Activated naive CD4-positive, alpha-beta T cell treated with anti-CD3 and anti-CD28 coated beads, Interleukin-2, amount 50 U/mL, for 24 hours (primary cell): ENCODE data around the gene SLC16A3.
"Not testable (repeated sequence)": the region's sequence is repeated elsewhere in the genome, so short reads cannot be mapped to it uniquely, and the experiment has no call there.

Experiments
- H3K27ac Mint-ChIP-seq: one replicate; pipeline ENCODE4 v1.8.0; 2021; ENCODE audit warnings: mild to moderate bottlenecking, mixed read lengths
- H3K27me3 Mint-ChIP-seq: one replicate; pipeline ENCODE4 v1.8.0; 2021; ENCODE audit warnings: mixed read lengths
- H3K36me3 Mint-ChIP-seq: one replicate; pipeline ENCODE4 v1.8.0; 2021; ENCODE audit warnings: mixed read lengths
- H3K4me1 Mint-ChIP-seq: one replicate; pipeline ENCODE4 v1.8.0; 2021; ENCODE audit warnings: mixed read lengths
- H3K4me3 Mint-ChIP-seq: one replicate; pipeline ENCODE4 v1.8.0; 2021; ENCODE audit warnings: mild to moderate bottlenecking, mixed read lengths
- H3K9me3 Mint-ChIP-seq: one replicate; pipeline ENCODE4 v1.8.0; 2021; ENCODE audit warnings: mixed read lengths

SLC16A3 gene

GRCh38 chr17:82256242-82256885 is 27.5 kb downstream of the SLC16A3 start:
- Mint-ChIP-seq H3K27ac (peak overlapping the region; percentile 55), H3K4me1 (peaks cover 42% of the 10 kb centered on the region), H3K4me3 (no peak overlapping the region), H3K9me3 (no peaks in the 10 kb centered on the region), H3K36me3 (peaks cover 21% of the 10 kb centered on the region), H3K27me3 (no peaks in the 10 kb centered on the region)

- peaks cover 21% of the 10 kb centered on the region for H3K36me3 Mint-ChIP-seq
- peaks cover 42% of the 10 kb centered on the region for H3K4me1 Mint-ChIP-seq
- no peaks in the 10 kb centered on the region for H3K27me3 Mint-ChIP-seq
- no peaks in the 10 kb centered on the region for H3K9me3 Mint-ChIP-seq
- H3K27ac Mint-ChIP-seq, result peak overlapping the region; percentile 96
- H3K4me3 Mint-ChIP-seq, result peak overlapping the region; percentile 26
Measured at GRCh38 chr17:82257473-82257872, 28.6 kb downstream of the SLC16A3 start.

- Mint-ChIP-seq H3K4me1 (peaks cover 42% of the 10 kb centered on the region), H3K27ac (peak overlapping the region; percentile 52), H3K27me3 (no peaks in the 10 kb centered on the region), H3K4me3 (no peak overlapping the region), H3K9me3 (no peaks in the 10 kb centered on the region), H3K36me3 (peaks cover 17% of the 10 kb centered on the region)
Measured at GRCh38 chr17:82258555-82258954, 29.7 kb downstream of the SLC16A3 start.

- H3K4me1 Mint-ChIP-seq, result peaks cover 42% of the 10 kb centered on the region
- H3K4me3 Mint-ChIP-seq, H3K9me3 Mint-ChIP-seq, H3K27me3 Mint-ChIP-seq: not testable (repeated sequence)
- H3K27ac Mint-ChIP-seq, result peak overlapping the region; percentile 61
- peaks cover 22% of the 10 kb centered on the region for H3K36me3 Mint-ChIP-seq
Measured at GRCh38 chr17:82259972-82260961, 31.4 kb downstream of the SLC16A3 start.

GRCh38 chr17:82262344-82262743 is 33.5 kb downstream of the SLC16A3 start:
- H3K4me3 Mint-ChIP-seq, result no peak overlapping the region
- no peaks in the 10 kb centered on the region for H3K9me3 Mint-ChIP-seq
- H3K27ac Mint-ChIP-seq, result peak overlapping the region; percentile 30
- peaks cover 16% of the 10 kb centered on the region for H3K36me3 Mint-ChIP-seq
- no peaks in the 10 kb centered on the region for H3K27me3 Mint-ChIP-seq
- H3K4me1 Mint-ChIP-seq, result peaks cover 43% of the 10 kb centered on the region

- peaks cover 46% of the 10 kb centered on the region for H3K4me1 Mint-ChIP-seq
- H3K27me3 Mint-ChIP-seq, result no peaks in the 10 kb centered on the region
- no peak overlapping the region for H3K27ac Mint-ChIP-seq
- no peak overlapping the region for H3K4me3 Mint-ChIP-seq
- no peaks in the 10 kb centered on the region for H3K9me3 Mint-ChIP-seq
- peaks cover 12% of the 10 kb centered on the region for H3K36me3 Mint-ChIP-seq
Measured at GRCh38 chr17:82263641-82264040, 34.8 kb downstream of the SLC16A3 start.

GRCh38 chr17:82266142-82266541 is 37.3 kb downstream of the SLC16A3 start:
- Mint-ChIP-seq H3K4me1 (peaks cover 54% of the 10 kb centered on the region), H3K27ac (peak overlapping the region; percentile 14), H3K36me3 (peaks cover 9% of the 10 kb centered on the region)

GRCh38 chr17:82267575-82268379 is 38.9 kb downstream of the SLC16A3 start:
- Mint-ChIP-seq H3K4me3 (peak overlapping the region; percentile 28), H3K4me1 (peaks cover 67% of the 10 kb centered on the region), H3K9me3 (no peaks in the 10 kb centered on the region), H3K27me3 (no peaks in the 10 kb centered on the region), H3K27ac (peak overlapping the region; percentile 49), H3K36me3 (peaks cover 9% of the 10 kb centered on the region)

More at GRCh38 chr17:82266142-82266541, 37.3 kb downstream of the SLC16A3 start:
- Mint-ChIP-seq H3K27me3 (no peaks in the 10 kb centered on the region), H3K4me3 (no peak overlapping the region), H3K9me3 (no peaks in the 10 kb centered on the region)

- Mint-ChIP-seq H3K27me3 (no peaks in the 10 kb centered on the region), H3K4me3 (peak overlapping the region; percentile 94), H3K36me3 (peaks cover 6% of the 10 kb centered on the region), H3K4me1 (peaks cover 67% of the 10 kb centered on the region), H3K9me3 (no peaks in the 10 kb centered on the region), H3K27ac (peak overlapping the region; percentile 87)
Measured at GRCh38 chr17:82269138-82269881, 40.5 kb downstream of the SLC16A3 start.

- Mint-ChIP-seq H3K4me1 (peaks cover 67% of the 10 kb centered on the region), H3K4me3 (peak overlapping the region; percentile 94), H3K9me3 (no peaks in the 10 kb centered on the region), H3K27me3 (no peaks in the 10 kb centered on the region), H3K36me3 (peaks cover 4% of the 10 kb centered on the region), H3K27ac (peak overlapping the region; percentile 87)
Measured at GRCh38 chr17:82269882-82270500, 41.1 kb downstream of the SLC16A3 start.

- no peaks in the 10 kb centered on the region for H3K9me3 Mint-ChIP-seq
- peaks cover 4% of the 10 kb centered on the region for H3K36me3 Mint-ChIP-seq
- H3K4me1 Mint-ChIP-seq, result peaks cover 65% of the 10 kb centered on the region
- peak overlapping the region; percentile 46 for H3K27ac Mint-ChIP-seq
- no peaks in the 10 kb centered on the region for H3K27me3 Mint-ChIP-seq
- peak overlapping the region; percentile 94 for H3K4me3 Mint-ChIP-seq
Measured at GRCh38 chr17:82270651-82271050, 41.8 kb downstream of the SLC16A3 start.

GRCh38 chr17:82271401-82271800 is 42.6 kb downstream of the SLC16A3 start:
- peak overlapping the region; percentile 94 for H3K4me3 Mint-ChIP-seq
- peaks cover 4% of the 10 kb centered on the region for H3K36me3 Mint-ChIP-seq
- no peaks in the 10 kb centered on the region for H3K27me3 Mint-ChIP-seq
- H3K4me1 Mint-ChIP-seq, result peaks cover 59% of the 10 kb centered on the region
- no peaks in the 10 kb centered on the region for H3K9me3 Mint-ChIP-seq
- H3K27ac Mint-ChIP-seq, result peak overlapping the region; percentile 38

- Mint-ChIP-seq H3K27me3 (no peaks in the 10 kb centered on the region), H3K4me1 (peaks cover 47% of the 10 kb centered on the region), H3K27ac (peak overlapping the region; percentile 99), H3K9me3 (no peaks in the 10 kb centered on the region), H3K36me3 (peaks cover 4% of the 10 kb centered on the region), H3K4me3 (peak overlapping the region; percentile 94)
Measured at GRCh38 chr17:82272495-82273326, 43.9 kb downstream of the SLC16A3 start.
